Measurements from ENCODE around the gene CDKAL1.
"Not testable (repeated sequence)": the region's sequence is repeated elsewhere in the genome, so short reads cannot be mapped to it uniquely, and the experiment has no call there.

CDKAL1 gene

GRCh38 chr6:20915156-20915555 lies 380.9 kb downstream of the CDKAL1 start:
- Histone ChIP-seq H3K4me3 (ENCODE audit: low read depth in 1 of 2, low read length in 2 of 2) (no peak overlapping the region), H3K4me1 (ENCODE audit: control insufficient read depth in 1 of 2, insufficient read depth in 2 of 2, low read length in 2 of 2) (no peaks in the 10 kb centered on the region)

GRCh38 chr6:20915626-20916025 lies 381.4 kb downstream of the CDKAL1 start:
- no peak overlapping the region for H3K9ac ChIP-seq (ENCODE audit: low read depth in 1 of 2, low read length in 2 of 2)
- no peaks in the 10 kb centered on the region for H3K4me1 ChIP-seq (ENCODE audit: control insufficient read depth in 1 of 2, insufficient read depth in 2 of 2, low read length in 2 of 2)
- no peaks in the 10 kb centered on the region for H3K27me3 ChIP-seq (ENCODE audit: control insufficient read depth in 1 of 2, insufficient read depth in 2 of 2, low read length in 2 of 2)
- H3K36me3 ChIP-seq (ENCODE audit: control insufficient read depth in 1 of 2, insufficient read depth in 2 of 2, low read length in 2 of 2) = no peaks in the 10 kb centered on the region
- H3K4me3 ChIP-seq (ENCODE audit: low read depth in 1 of 2, low read length in 2 of 2) = no peak overlapping the region
- no peak overlapping the region for H3K27ac ChIP-seq (ENCODE audit: low read depth, low read length)
- H3K9me3 ChIP-seq (ENCODE audit: control insufficient read depth in 1 of 2, low read length in 2 of 2) = peaks cover 5 to 9% of the 10 kb centered on the region in 2 donors

More at GRCh38 chr6:20915156-20915555, 380.9 kb downstream of the CDKAL1 start:
- H3K36me3 ChIP-seq (ENCODE audit: control insufficient read depth in 1 of 2, insufficient read depth in 2 of 2, low read length in 2 of 2) = no peaks in the 10 kb centered on the region
- H3K27me3 ChIP-seq (ENCODE audit: control insufficient read depth in 1 of 2, insufficient read depth in 2 of 2, low read length in 2 of 2) = no peaks in the 10 kb centered on the region
- no peak overlapping the region for H3K9ac ChIP-seq (ENCODE audit: low read depth in 1 of 2, low read length in 2 of 2)
- H3K9me3 ChIP-seq (ENCODE audit: control insufficient read depth in 1 of 2, low read length in 2 of 2) = peaks cover 5 to 9% of the 10 kb centered on the region in 2 donors
- H3K27ac ChIP-seq (ENCODE audit: low read depth, low read length) = no peak overlapping the region

GRCh38 chr6:20916086-20916485 lies 381.8 kb downstream of the CDKAL1 start:
- no peak overlapping the region for H3K27ac ChIP-seq (ENCODE audit: low read depth, low read length)
- no peak overlapping the region for H3K4me3 ChIP-seq (ENCODE audit: low read depth in 1 of 2, low read length in 2 of 2)
- no peaks in the 10 kb centered on the region for H3K4me1 ChIP-seq (ENCODE audit: control insufficient read depth in 1 of 2, insufficient read depth in 2 of 2, low read length in 2 of 2)
- peaks cover 5 to 9% of the 10 kb centered on the region in 2 donors for H3K9me3 ChIP-seq (ENCODE audit: control insufficient read depth in 1 of 2, low read length in 2 of 2)
- H3K36me3 ChIP-seq (ENCODE audit: control insufficient read depth in 1 of 2, insufficient read depth in 2 of 2, low read length in 2 of 2) = no peaks in the 10 kb centered on the region
- no peaks in the 10 kb centered on the region for H3K27me3 ChIP-seq (ENCODE audit: control insufficient read depth in 1 of 2, insufficient read depth in 2 of 2, low read length in 2 of 2)
- H3K9ac ChIP-seq (ENCODE audit: low read depth in 1 of 2, low read length in 2 of 2) = no peak overlapping the region

DNA sequence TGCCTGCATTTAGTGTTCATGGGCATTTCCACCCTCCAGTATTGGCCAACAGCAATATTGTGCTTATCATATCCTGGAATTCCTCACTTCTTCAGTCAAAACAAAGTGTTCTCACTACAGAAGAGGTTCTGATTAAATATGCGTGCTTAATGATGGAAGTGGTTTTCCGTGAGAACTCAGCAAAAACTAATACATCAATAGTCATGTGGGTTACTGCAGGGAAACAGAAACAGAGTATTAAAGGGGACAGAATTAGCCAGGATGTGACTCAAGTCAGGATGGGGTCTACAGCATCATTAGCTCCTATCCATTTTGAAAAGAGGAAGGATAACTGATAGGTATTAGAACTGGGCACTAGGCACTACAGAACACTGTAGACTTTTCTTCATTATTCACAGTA lies 384.6 kb downstream of the CDKAL1 start:
- Histone ChIP-seq H3K4me3 (ENCODE audit: low read depth in 1 of 2, low read length in 2 of 2) (no peak overlapping the region), H3K9me3 (ENCODE audit: control insufficient read depth in 1 of 2, low read length in 2 of 2) (peaks cover 5 to 9% of the 10 kb centered on the region in 2 donors), H3K27ac (ENCODE audit: low read depth, low read length) (no peak overlapping the region), H3K4me1 (ENCODE audit: control insufficient read depth in 1 of 2, insufficient read depth in 2 of 2, low read length in 2 of 2) (no peaks in the 10 kb centered on the region), H3K36me3 (ENCODE audit: control insufficient read depth in 1 of 2, insufficient read depth in 2 of 2, low read length in 2 of 2) (no peaks in the 10 kb centered on the region), H3K9ac (ENCODE audit: low read depth in 1 of 2, low read length in 2 of 2) (no peak overlapping the region), H3K27me3 (ENCODE audit: control insufficient read depth in 1 of 2, insufficient read depth in 2 of 2, low read length in 2 of 2) (no peaks in the 10 kb centered on the region)

GRCh38 chr6:20919677-20920385 lies 385.6 kb downstream of the CDKAL1 start:
- Histone ChIP-seq H3K4me1 (ENCODE audit: control insufficient read depth in 1 of 2, insufficient read depth in 2 of 2, low read length in 2 of 2) (no peaks in the 10 kb centered on the region), H3K9ac (ENCODE audit: low read depth in 1 of 2, low read length in 2 of 2) (no peak overlapping the region), H3K4me3 (ENCODE audit: low read depth in 1 of 2, low read length in 2 of 2) (no peak overlapping the region), H3K27ac (ENCODE audit: low read depth, low read length) (no peak overlapping the region), H3K27me3 (ENCODE audit: control insufficient read depth in 1 of 2, insufficient read depth in 2 of 2, low read length in 2 of 2) (no peaks in the 10 kb centered on the region), H3K36me3 (ENCODE audit: control insufficient read depth in 1 of 2, insufficient read depth in 2 of 2, low read length in 2 of 2) (no peaks in the 10 kb centered on the region), H3K9me3 (ENCODE audit: control insufficient read depth in 1 of 2, low read length in 2 of 2) (peaks cover 5 to 9% of the 10 kb centered on the region in 2 donors)

DNA sequence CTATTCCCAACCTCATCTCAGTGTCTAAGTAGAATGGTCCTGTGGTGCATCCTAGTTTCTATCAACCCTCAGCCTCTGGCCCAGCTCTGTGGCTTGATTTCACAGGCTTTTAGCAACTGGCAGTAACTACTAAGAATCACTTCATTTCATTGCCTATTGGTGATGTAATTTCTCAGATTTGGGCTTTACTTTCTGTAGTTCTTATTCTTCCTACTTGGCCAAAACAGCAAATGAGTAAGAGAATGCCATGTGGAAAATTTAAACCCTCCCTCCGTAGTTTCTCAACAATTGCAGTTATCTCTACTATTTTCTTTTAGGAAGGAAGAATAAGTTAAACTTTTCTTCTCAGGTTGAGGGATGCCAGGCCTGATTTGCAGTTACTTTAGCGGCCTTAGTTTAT lies 387.3 kb downstream of the CDKAL1 start:
- Histone ChIP-seq H3K9ac (ENCODE audit: low read depth in 1 of 2, low read length in 2 of 2) (no peak overlapping the region), H3K36me3 (ENCODE audit: control insufficient read depth in 1 of 2, insufficient read depth in 2 of 2, low read length in 2 of 2) (no peaks in the 10 kb centered on the region), H3K27ac (ENCODE audit: low read depth, low read length) (no peak overlapping the region), H3K4me3 (ENCODE audit: low read depth in 1 of 2, low read length in 2 of 2) (no peak overlapping the region), H3K27me3 (ENCODE audit: control insufficient read depth in 1 of 2, insufficient read depth in 2 of 2, low read length in 2 of 2) (no peaks in the 10 kb centered on the region), H3K4me1 (ENCODE audit: control insufficient read depth in 1 of 2, insufficient read depth in 2 of 2, low read length in 2 of 2) (no peaks in the 10 kb centered on the region), H3K9me3 (ENCODE audit: control insufficient read depth in 1 of 2, low read length in 2 of 2) (no peaks in the 10 kb centered on the region)

DNA sequence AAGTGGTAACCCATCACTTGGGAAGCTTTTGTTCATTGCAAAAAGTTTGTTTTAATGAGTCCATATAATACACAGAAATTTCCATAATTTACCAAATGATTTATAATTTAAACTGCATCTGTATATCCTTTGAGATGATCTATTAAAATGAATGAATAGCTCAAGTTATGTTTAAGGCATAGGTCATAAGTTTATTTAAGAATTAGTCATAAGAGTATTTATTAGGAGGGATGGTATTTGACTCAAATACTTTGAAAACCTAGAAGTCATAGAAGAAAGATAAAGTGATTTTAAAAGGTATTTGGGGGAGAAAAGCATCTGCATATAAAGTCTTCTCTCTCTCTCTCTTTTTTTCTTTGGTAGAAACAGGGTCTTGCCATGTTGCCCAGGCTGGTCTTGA lies 388.5 kb downstream of the CDKAL1 start:
- H3K27me3 ChIP-seq (ENCODE audit: control insufficient read depth in 1 of 2, insufficient read depth in 2 of 2, low read length in 2 of 2) = no peaks in the 10 kb centered on the region
- no peak overlapping the region for H3K4me3 ChIP-seq (ENCODE audit: low read depth in 1 of 2, low read length in 2 of 2)
- H3K36me3 ChIP-seq (ENCODE audit: control insufficient read depth in 1 of 2, insufficient read depth in 2 of 2, low read length in 2 of 2) = no peaks in the 10 kb centered on the region
- no peaks in the 10 kb centered on the region for H3K4me1 ChIP-seq (ENCODE audit: control insufficient read depth in 1 of 2, insufficient read depth in 2 of 2, low read length in 2 of 2)
- no peak overlapping the region for H3K27ac ChIP-seq (ENCODE audit: low read depth, low read length)
- no peaks in the 10 kb centered on the region for H3K9me3 ChIP-seq (ENCODE audit: control insufficient read depth in 1 of 2, low read length in 2 of 2)
- no peak overlapping the region for H3K9ac ChIP-seq (ENCODE audit: low read depth in 1 of 2, low read length in 2 of 2)

GRCh38 chr6:20924094-20924493 lies 389.8 kb downstream of the CDKAL1 start:
- not testable (repeated sequence) for H3K9ac ChIP-seq (ENCODE audit: low read depth in 1 of 2, low read length in 2 of 2); H3K36me3 ChIP-seq (ENCODE audit: control insufficient read depth in 1 of 2, insufficient read depth in 2 of 2, low read length in 2 of 2); H3K27me3 ChIP-seq (ENCODE audit: control insufficient read depth in 1 of 2, insufficient read depth in 2 of 2, low read length in 2 of 2); H3K4me3 ChIP-seq (ENCODE audit: low read depth in 1 of 2, low read length in 2 of 2); H3K9me3 ChIP-seq (ENCODE audit: control insufficient read depth in 1 of 2, low read length in 2 of 2); H3K27ac ChIP-seq (ENCODE audit: low read depth, low read length); H3K4me1 ChIP-seq (ENCODE audit: control insufficient read depth in 1 of 2, insufficient read depth in 2 of 2, low read length in 2 of 2)

GRCh38 chr6:20924911-20925543 lies 390.8 kb downstream of the CDKAL1 start:
- Histone ChIP-seq H3K9ac (ENCODE audit: low read depth in 1 of 2, low read length in 2 of 2) (no peak overlapping the region), H3K36me3 (ENCODE audit: control insufficient read depth in 1 of 2, insufficient read depth in 2 of 2, low read length in 2 of 2) (no peaks in the 10 kb centered on the region), H3K4me3 (ENCODE audit: low read depth in 1 of 2, low read length in 2 of 2) (no peak overlapping the region), H3K4me1 (ENCODE audit: control insufficient read depth in 1 of 2, insufficient read depth in 2 of 2, low read length in 2 of 2) (no peaks in the 10 kb centered on the region), H3K9me3 (ENCODE audit: control insufficient read depth in 1 of 2, low read length in 2 of 2) (no peaks in the 10 kb centered on the region), H3K27me3 (ENCODE audit: control insufficient read depth in 1 of 2, insufficient read depth in 2 of 2, low read length in 2 of 2) (no peaks in the 10 kb centered on the region), H3K27ac (ENCODE audit: low read depth, low read length) (no peak overlapping the region)

- Histone ChIP-seq H3K4me3 (ENCODE audit: low read depth in 1 of 2, low read length in 2 of 2) (no peak overlapping the region), H3K27ac (ENCODE audit: low read depth, low read length) (no peak overlapping the region), H3K9ac (ENCODE audit: low read depth in 1 of 2, low read length in 2 of 2) (no peak overlapping the region), H3K27me3 (ENCODE audit: control insufficient read depth in 1 of 2, insufficient read depth in 2 of 2, low read length in 2 of 2) (no peaks in the 10 kb centered on the region), H3K36me3 (ENCODE audit: control insufficient read depth in 1 of 2, insufficient read depth in 2 of 2, low read length in 2 of 2) (no peaks in the 10 kb centered on the region), H3K9me3 (ENCODE audit: control insufficient read depth in 1 of 2, low read length in 2 of 2) (no peaks in the 10 kb centered on the region), H3K4me1 (ENCODE audit: control insufficient read depth in 1 of 2, insufficient read depth in 2 of 2, low read length in 2 of 2) (no peaks in the 10 kb centered on the region)
These were observed 393.0 kb downstream of the CDKAL1 start for GRCh38 chr6:20927130-20927860.
